GM11168 (cell line): Measurements from ENCODE around the gene CD226.

Experiments used
- in situ Hi-C: fragments of 300-500 bp; cut with MboI; formaldehyde crosslinking; loops from one replicate; pipeline ENCODE4 v1.12.0; 2022; ENCODE audit warnings: low sequenced_read_pairs; ENCODE audit not compliant: unreplicated experiment

The CD226 gene

GRCh38 chr18:69957747-69958146, 10.1 kb upstream of the CD226 start:
- in situ Hi-C loops, result loop anchor here (25.0 kb wide), 1 partner anchor 320 kb away; no protein-coding TSS in a partner anchor

DNA sequence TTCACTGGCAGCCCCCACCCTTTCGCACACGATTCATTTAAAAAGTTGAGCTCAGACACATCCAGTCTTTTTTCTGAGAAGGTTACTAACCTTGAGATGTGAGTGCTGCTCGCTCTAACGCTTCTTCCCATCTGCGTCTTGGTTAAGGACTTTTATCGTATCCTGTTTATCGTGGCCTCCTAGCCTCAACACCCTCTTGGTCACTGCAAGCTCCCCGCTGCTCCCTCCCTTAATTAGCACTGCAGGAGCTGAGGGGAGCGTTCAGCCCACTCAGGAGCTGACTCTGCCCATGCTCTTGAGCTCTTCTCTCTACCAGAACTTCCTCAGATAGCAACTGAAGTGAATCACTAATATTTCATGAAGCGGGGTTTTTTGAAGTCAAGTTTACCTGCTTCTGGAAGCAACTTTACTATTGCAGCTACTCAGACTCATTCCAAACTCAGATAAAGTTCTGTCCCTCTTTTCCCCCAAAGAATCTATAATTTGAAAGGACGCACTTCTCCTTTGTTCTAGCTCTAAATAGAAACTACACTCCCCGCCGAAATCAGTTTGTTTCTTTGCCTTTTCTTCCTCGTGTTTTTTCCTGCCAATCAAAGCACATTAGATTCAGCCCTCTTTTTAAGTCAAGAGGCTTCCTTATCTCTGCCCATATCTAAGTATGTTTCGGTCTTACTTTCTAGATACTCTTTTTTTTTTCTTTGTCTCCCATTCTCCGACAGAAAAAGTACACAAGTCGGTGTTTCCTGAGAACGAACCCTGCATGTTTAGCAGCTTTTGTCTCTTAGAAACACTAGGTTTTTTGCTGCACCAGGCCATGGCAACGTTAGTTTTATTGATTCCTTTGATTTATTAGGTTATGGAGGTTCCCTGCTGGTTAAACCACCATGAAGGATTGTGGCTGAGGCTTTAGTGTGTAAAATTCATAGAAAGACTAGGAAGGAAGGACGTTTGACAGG, 9.3 kb upstream of the CD226 start:
- in situ Hi-C loops, result loop anchor here (25.0 kb wide), 1 partner anchor 320 kb away; no protein-coding TSS in a partner anchor

DNA sequence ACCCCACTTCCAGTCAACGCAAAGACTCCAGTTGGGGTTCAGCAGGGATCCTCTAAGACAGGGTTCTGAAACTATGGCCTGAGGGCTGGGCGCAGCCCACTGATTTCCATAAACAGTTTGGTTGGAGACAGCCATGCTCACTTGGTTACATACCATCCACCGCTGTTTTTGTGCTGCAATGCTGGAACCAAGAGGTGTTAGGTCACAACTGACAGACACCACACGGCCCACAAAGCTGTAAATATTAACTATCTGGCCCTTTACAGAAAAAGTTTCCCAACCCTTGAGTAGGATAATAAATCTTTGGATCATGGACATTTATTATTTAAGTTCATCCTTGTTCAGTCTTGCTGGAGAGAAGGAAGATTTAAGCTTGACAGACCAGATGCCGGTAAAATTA, 8.4 kb upstream of the CD226 start:
- in situ Hi-C loops, result loop anchor here (25.0 kb wide), 1 partner anchor 319 kb away; no protein-coding TSS in a partner anchor

DNA sequence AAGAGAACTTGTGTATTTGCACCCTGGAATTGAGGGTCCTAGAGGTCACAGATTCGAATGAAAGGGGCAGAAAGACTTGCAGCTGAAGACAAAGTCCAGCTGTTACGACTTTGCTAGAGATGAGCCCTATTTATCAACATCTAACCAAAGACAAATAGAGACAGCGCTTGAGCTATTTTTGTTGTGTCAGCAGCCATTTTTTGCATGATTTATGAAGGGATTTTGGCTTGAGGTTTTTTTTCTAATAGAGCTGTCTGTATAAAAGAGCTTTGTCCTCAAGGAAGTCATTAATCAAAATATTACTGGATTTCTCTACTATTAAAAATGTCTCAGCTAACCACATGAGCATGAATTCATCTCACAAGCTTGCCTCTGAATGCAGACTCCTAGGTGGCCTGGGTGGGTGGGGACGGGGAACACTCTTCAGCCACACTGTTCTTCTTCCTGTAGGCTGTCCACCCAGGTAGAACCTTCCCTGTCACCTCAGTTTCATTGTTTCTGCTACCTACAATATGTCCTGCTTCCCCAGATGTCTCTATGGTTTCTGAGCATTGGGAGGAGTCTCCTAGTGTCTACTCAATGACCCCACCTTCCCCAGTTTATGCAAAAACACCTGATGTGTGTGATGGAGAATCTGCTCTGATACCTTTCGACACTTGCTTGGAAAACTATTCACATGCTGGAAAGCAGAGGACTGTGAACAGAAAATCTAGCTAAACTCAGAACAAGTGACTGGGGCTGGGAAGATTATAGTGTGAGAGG, 7.2 kb upstream of the CD226 start:
- in situ Hi-C loops, result loop anchor here (25.0 kb wide), 1 partner anchor 318 kb away; no protein-coding TSS in a partner anchor

DNA sequence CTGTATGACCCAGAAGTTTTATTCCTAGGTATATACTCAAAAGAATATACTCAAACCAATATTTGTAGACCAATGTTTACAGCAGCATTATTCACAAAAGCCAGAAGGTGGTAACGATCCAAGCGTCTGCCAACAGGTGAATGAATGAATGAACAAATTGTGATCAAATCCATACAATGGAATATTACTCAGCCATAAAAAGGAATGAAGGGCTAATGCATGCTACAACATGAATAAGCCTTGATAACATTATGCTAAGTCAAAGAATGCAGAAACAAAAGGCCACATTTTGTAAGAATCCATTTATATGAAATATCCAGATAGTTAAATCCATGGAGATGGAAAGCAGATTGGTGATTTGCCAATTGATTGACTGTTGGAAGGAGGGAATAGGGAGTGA, 5.5 kb upstream of the CD226 start:
- in situ Hi-C loops, result loop anchor here (25.0 kb wide), 1 partner anchor 316 kb away; no protein-coding TSS in a partner anchor

DNA sequence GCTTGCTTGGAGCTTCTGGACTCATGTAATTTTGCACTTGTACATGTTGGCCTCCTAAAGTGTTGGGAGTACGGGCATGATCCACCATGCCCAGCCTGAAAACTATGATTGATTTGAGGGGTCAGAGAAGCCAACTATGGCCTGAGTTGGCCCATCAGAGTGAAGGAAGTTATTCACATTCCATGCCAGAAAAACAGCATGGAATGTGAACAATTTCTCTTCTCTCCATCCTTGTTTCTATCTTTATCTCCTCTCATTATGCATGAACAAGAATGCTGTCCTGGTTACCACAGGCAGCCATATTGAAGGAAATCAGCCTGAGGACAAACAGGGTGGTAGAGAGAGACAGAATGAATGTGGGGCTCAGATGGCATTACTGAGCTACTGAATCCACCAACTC, 3.5 kb upstream of the CD226 start:
- in situ Hi-C loops, result loop anchor here (25.0 kb wide), 1 partner anchor 314 kb away; no protein-coding TSS in a partner anchor

- in situ Hi-C loops, result no loop called here
Measured at GRCh38 chr18:69949538-69949936, 1.9 kb upstream of the CD226 start.

- in situ Hi-C loops, result no loop called here
Measured at GRCh38 chr18:69948919-69949537, 1.4 kb upstream of the CD226 start.

- in situ Hi-C loops, result no loop called here
Measured at GRCh38 chr18:69948256-69948655, 583 bp upstream of the CD226 start.

- in situ Hi-C loops, result no loop called here
Measured at GRCh38 chr18:69946608-69947155, 991 bp downstream of the CD226 start.

- in situ Hi-C loops, result no loop called here
Measured at GRCh38 chr18:69945220-69946114, 2.2 kb downstream of the CD226 start.

DNA sequence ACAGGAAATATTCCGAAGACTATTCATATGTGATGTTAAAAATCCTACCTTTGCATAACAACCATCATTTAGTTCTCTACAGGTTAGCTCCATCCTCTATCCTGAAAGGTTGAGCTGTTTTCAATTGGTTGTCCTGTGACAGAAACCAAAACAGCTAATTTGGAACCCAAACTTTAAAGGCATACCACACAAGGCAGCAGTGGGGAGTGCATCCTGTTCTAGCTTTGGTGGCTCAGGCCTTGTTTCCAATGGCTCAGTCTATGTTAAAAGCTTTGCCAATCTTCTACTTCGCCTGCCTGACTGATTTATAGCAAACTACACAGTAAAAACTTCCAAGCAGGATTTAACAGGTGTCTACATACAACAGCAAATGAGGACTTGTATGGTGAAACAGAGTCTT, 3.2 kb downstream of the CD226 start:
- in situ Hi-C loops, result no loop called here

- in situ Hi-C loops, result no loop called here
Measured at GRCh38 chr18:69943021-69943420, 4.7 kb downstream of the CD226 start.

DNA sequence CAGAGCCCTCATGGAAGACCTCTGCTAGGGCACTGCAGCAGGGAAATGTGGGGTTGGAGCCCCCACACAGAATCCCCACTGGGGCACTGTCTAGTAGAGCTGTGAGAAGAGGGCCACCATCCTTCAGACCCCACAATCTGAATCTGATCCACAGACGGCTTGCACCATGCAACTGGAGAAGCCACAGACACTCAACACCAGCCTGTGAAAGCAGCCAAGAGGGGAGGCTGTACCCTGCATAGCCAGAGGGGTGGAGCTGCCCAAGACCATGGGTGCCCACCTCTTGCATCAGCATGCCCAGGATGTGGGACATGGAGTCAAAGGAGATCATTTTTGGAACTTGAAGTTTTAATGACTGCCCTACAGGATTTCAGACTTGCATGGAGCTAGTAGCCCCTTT, 6.5 kb downstream of the CD226 start:
- in situ Hi-C loops, result no loop called here

- in situ Hi-C loops, result loop anchor here (5.0 kb wide), 1 partner anchor 43 kb away; no protein-coding TSS in a partner anchor
Measured at GRCh38 chr18:69939812-69940211, 7.9 kb downstream of the CD226 start.

DNA sequence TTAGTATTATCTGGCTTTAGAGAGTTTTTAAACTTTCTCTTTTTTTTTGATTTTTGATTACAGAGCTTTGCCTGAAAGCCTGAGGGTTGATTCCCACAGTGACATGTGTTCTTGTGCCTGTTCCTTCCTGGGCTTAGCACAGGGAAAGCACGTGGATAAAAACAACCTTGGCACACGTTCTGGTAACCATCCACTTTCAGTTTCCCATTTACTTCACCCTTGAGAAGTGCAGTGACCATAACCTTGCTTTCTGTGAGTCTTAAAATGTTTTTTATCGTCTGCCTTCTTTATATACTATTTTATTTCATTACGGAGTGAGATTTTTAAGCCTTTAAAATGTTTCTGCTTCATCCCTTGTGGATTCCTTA, 11.5 kb downstream of the CD226 start:
- in situ Hi-C loops, result loop anchor here (5.0 kb wide), 1 partner anchor 39 kb away; no protein-coding TSS in a partner anchor

DNA sequence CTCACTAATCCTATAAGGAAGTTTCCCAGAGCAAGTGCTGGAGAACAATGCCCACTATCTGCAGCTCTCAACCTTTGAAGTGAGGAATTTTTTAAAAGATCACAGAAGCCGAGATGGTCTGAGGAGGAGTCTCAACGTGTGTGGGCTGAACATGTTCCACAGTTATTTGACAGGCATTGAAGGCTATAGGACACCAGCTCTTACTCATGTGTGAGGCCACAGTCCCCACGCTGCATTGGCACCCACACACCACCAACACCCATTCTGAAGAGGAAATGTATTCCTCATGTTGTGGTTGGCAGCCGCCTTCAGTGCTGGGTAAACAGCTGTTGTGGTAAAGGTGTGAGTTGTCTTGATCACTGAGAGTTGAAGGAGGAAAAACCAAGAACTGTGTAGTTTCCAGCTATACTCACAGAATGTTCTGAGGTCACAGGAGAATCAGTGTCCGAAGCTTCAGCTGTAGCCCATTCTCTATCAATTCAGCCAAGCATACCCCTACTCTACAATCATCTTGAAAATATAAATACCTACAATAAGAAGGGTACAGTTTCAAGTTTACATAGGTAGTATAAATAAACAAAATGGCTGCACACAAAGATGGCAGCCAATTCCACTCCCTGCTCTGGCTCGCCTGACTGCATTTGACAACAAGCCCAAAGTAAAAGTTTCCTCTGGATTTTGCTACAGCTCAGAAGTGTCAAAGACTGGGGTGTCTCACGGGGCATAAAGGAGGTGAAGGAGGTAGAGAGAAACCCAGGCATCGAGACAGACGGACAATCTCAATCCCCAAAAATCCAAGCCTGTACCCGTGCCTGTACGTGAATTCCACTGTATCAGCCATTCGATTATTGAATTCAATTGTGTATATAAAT, 12.1 kb downstream of the CD226 start:
- in situ Hi-C loops, result loop anchor here (5.0 kb wide), 1 partner anchor 38 kb away; no protein-coding TSS in a partner anchor
